Urinary bladder (tissue), 4 donors: ENCODE measurements around the gene UBXN6. TPM values are rescaled to one million over a fixed set of nuclear protein-coding genes. Genes with fewer than 3 reads are reported as not detected.
A peak's percentile ranks its signal among the peaks of the same experiment; 100 is the strongest.

Source experiments
- DNase-seq: peaks from one replicate; pipeline ENCODE4 v3.0.0-alpha.2; 2015; ENCODE audit errors: extremely low spot score
- H3K27ac ChIP-seq: one replicate; pipeline ENCODE4 v1.5.1; 2013; ENCODE audit warnings: low read depth, mild to moderate bottlenecking, moderate library complexity
- H3K36me3 ChIP-seq: one replicate; pipeline ENCODE4 v1.6.1; 2013; ENCODE audit warnings: mild to moderate bottlenecking, moderate library complexity; ENCODE audit not compliant: insufficient read depth
- H3K4me1 ChIP-seq: one replicate; pipeline ENCODE4 v1.6.1; 2013; ENCODE audit warnings: mild to moderate bottlenecking, moderate library complexity; ENCODE audit not compliant: insufficient read depth
- H3K4me3 ChIP-seq: one replicate; pipeline ENCODE4 v1.5.1; 2013; ENCODE audit warnings: low read depth, low read length
- WGBS: extraction: QIAGEN DNeasy Blood & Tissue Kit; methylation state at CpG from one replicate; pipeline ENCODE4 v1.1.7; 2013; 5-methylcytosine and 5-hydroxymethylcytosine counted together
- polyA plus RNA-seq: library from polyadenylated mRNA; stranded (reverse); fragments of 200-250 nt; gene quantifications from one replicate; pipeline ENCODE4 v1.2.3, GENCODE V29; 2013
- total RNA-seq: library from RNA; depleted of rRNA; stranded (reverse); fragments of >200 nt; gene quantifications from one replicate; pipeline ENCODE4 v1.2.3, GENCODE V29; 2014
- donor health status: healthy with polysubstance abuse.
- donor health status: healthy.

The UBXN6 gene
- total and polyA plus RNA-seq, 2 donors = 39.5 to 135 TPM

GRCh38 chr19:4455719-4456475, 1.7 kb downstream of the UBXN6 start:
- WGBS = 22% methylated on average over 15 of the region's 15 CpGs
- DNase-seq = peak; percentile 79
- no peak overlapping the region for H3K4me3 ChIP-seq
- no peaks in the 10 kb centered on the region for H3K4me1 ChIP-seq
- H3K36me3 ChIP-seq = no peaks in the 10 kb centered on the region
- peak overlapping the region; percentile 46 for H3K27ac ChIP-seq

- H3K4me3 ChIP-seq = no peak overlapping the region
- DNase-seq = peak; percentile 43
- H3K4me1 ChIP-seq = no peaks in the 10 kb centered on the region
- H3K27ac ChIP-seq = peak overlapping the region; percentile 46
- 33% methylated on average over 29 of the region's 29 CpGs for WGBS
- H3K36me3 ChIP-seq = no peaks in the 10 kb centered on the region
Observed at GRCh38 chr19:4454747-4455718, 2.6 kb downstream of the UBXN6 start.

GRCh38 chr19:4453232-4454179, 4.1 kb downstream of the UBXN6 start:
- H3K4me3 ChIP-seq = no peak overlapping the region
- peaks cover 8% of the 10 kb centered on the region for H3K36me3 ChIP-seq
- H3K4me1 ChIP-seq = no peaks in the 10 kb centered on the region
- DNase-seq = no peak
- WGBS = 76% methylated on average over 34 of the region's 34 CpGs
- H3K27ac ChIP-seq = no peak overlapping the region

GRCh38 chr19:4452230-4452990, 5.2 kb downstream of the UBXN6 start:
- DNase-seq = no peak
- 89% methylated on average over 24 of the region's 24 CpGs for WGBS
- peaks cover 9% of the 10 kb centered on the region for H3K36me3 ChIP-seq
- no peaks in the 10 kb centered on the region for H3K4me1 ChIP-seq
- no peak overlapping the region for H3K27ac ChIP-seq
- no peak overlapping the region for H3K4me3 ChIP-seq

GRCh38 chr19:4449639-4450028, 8.0 kb downstream of the UBXN6 start:
- no peak for DNase-seq
- H3K27ac ChIP-seq = no peak overlapping the region
- peaks cover 16% of the 10 kb centered on the region for H3K36me3 ChIP-seq
- H3K4me1 ChIP-seq = no peaks in the 10 kb centered on the region
- WGBS = 83% methylated on average over 9 of the region's 9 CpGs
- no peak overlapping the region for H3K4me3 ChIP-seq

- Histone ChIP-seq H3K4me1 (no peaks in the 10 kb centered on the region), H3K36me3 (peaks cover 16% of the 10 kb centered on the region), H3K27ac (no peak overlapping the region), H3K4me3 (no peak overlapping the region)
- no peak for DNase-seq
- WGBS = 61% methylated on average over 24 of the region's 24 CpGs
Observed at GRCh38 chr19:4449022-4449638, 8.5 kb downstream of the UBXN6 start.

GRCh38 chr19:4448147-4448985, 9.2 kb downstream of the UBXN6 start:
- Histone ChIP-seq H3K36me3 (peaks cover 16% of the 10 kb centered on the region), H3K4me1 (no peaks in the 10 kb centered on the region), H3K27ac (no peak overlapping the region), H3K4me3 (no peak overlapping the region)
- WGBS = 75% methylated on average over 30 of the region's 30 CpGs
- no peak for DNase-seq

- no peak overlapping the region for H3K4me3 ChIP-seq
- H3K36me3 ChIP-seq = peaks cover 16% of the 10 kb centered on the region
- 89% methylated on average over 28 of the region's 28 CpGs for WGBS
- no peak overlapping the region for H3K27ac ChIP-seq
- H3K4me1 ChIP-seq = no peaks in the 10 kb centered on the region
- DNase-seq = no peak
Observed at GRCh38 chr19:4447327-4448146, 10.1 kb downstream of the UBXN6 start.

GRCh38 chr19:4446704-4447200, 10.8 kb downstream of the UBXN6 start:
- DNase-seq = no peak
- Histone ChIP-seq H3K36me3 (peaks cover 16% of the 10 kb centered on the region), H3K4me3 (no peak overlapping the region), H3K4me1 (no peaks in the 10 kb centered on the region), H3K27ac (no peak overlapping the region)
- WGBS = 73% methylated on average over 15 of the region's 15 CpGs

GRCh38 chr19:4445963-4446703, 11.5 kb downstream of the UBXN6 start:
- H3K27ac ChIP-seq = no peak overlapping the region
- no peaks in the 10 kb centered on the region for H3K4me1 ChIP-seq
- WGBS = 90% methylated on average over 58 of the region's 58 CpGs
- DNase-seq = no peak
- peaks cover 16% of the 10 kb centered on the region for H3K36me3 ChIP-seq
- H3K4me3 ChIP-seq = no peak overlapping the region
